HG02610 (cell line): ENCODE data around the gene ANKRD49.

Experiments used
- ATAC-seq: cut with Tn5 transposase; IDR thresholded peaks from one replicate; pipeline ENCODE4 v1.9.1; 2021; ENCODE audit warnings: mild to moderate bottlenecking, moderate library complexity; ENCODE audit not compliant: unreplicated experiment

ANKRD49 gene

GRCh38 chr11:94493281-94494125, at the start of gene ANKRD49, which contains the start of gene MRE11:
Gene ANKRD49 (plus strand): TSS chr11:94493984. CDS start chr11:94496694, 2,710 bp downstream.
Gene MRE11 (minus strand): TSS chr11:94493844. CDS start chr11:94492801, 1,043 bp downstream.
- ATAC-seq = peak; percentile 100

- ATAC-seq = no peak
Observed at GRCh38 chr11:94445641-94446040, 48.1 kb upstream of the ANKRD49 start.

- no peak for ATAC-seq
Observed at GRCh38 chr11:94447149-94447548, 46.6 kb upstream of the ANKRD49 start.

GRCh38 chr11:94449029-94449428, 44.8 kb upstream of the ANKRD49 start:
- no peak for ATAC-seq

GRCh38 chr11:94449437-94449836, 44.3 kb upstream of the ANKRD49 start:
- ATAC-seq = no peak

GRCh38 chr11:94450048-94450447, 43.7 kb upstream of the ANKRD49 start:
- ATAC-seq = no peak

- no peak for ATAC-seq
Observed at GRCh38 chr11:94452988-94453387, 40.8 kb upstream of the ANKRD49 start.

- ATAC-seq = no peak
Observed at GRCh38 chr11:94454301-94454700, 39.5 kb upstream of the ANKRD49 start.

- ATAC-seq = no peak
Observed at GRCh38 chr11:94455861-94456260, 37.9 kb upstream of the ANKRD49 start.

GRCh38 chr11:94457118-94458029, 36.4 kb upstream of the ANKRD49 start:
- peak; percentile 60 for ATAC-seq

- ATAC-seq = peak; percentile 65
Observed at GRCh38 chr11:94459576-94459975, 34.2 kb upstream of the ANKRD49 start.

- peak; percentile 90 for ATAC-seq
Observed at GRCh38 chr11:94469416-94469815, 24.4 kb upstream of the ANKRD49 start.

GRCh38 chr11:94472916-94473799, 20.6 kb upstream of the ANKRD49 start:
- ATAC-seq = peak; percentile 80

- ATAC-seq = no peak
Observed at GRCh38 chr11:94477624-94478023, 16.2 kb upstream of the ANKRD49 start.

- ATAC-seq = no peak
Observed at GRCh38 chr11:94481342-94481741, 12.4 kb upstream of the ANKRD49 start.

GRCh38 chr11:94486068-94486467, 7.7 kb upstream of the ANKRD49 start:
- no peak for ATAC-seq

- ATAC-seq = peak; percentile 60
Observed at GRCh38 chr11:94494126-94494680, 419 bp downstream of the ANKRD49 start.

- ATAC-seq = no peak
Observed at GRCh38 chr11:94500181-94500580, 6.4 kb downstream of the ANKRD49 start.

- ATAC-seq = no peak
Observed at GRCh38 chr11:94501522-94501921, 7.7 kb downstream of the ANKRD49 start.

GRCh38 chr11:94504689-94505293, 11.0 kb downstream of the ANKRD49 start:
- ATAC-seq = no peak
